Measurements from ENCODE around the gene LY9. TPM values are rescaled to one million over a fixed set of nuclear protein-coding genes. Genes with fewer than 3 reads are reported as not detected.

The LY9 gene
- not detected for total RNA-seq

GRCh38 chr1:160795951-160796383 is at the start of gene LY9:
TSS of gene LY9 (plus strand) at chr1:160796174. CDS start at chr1:160796188, 14 bp downstream.

DNA sequence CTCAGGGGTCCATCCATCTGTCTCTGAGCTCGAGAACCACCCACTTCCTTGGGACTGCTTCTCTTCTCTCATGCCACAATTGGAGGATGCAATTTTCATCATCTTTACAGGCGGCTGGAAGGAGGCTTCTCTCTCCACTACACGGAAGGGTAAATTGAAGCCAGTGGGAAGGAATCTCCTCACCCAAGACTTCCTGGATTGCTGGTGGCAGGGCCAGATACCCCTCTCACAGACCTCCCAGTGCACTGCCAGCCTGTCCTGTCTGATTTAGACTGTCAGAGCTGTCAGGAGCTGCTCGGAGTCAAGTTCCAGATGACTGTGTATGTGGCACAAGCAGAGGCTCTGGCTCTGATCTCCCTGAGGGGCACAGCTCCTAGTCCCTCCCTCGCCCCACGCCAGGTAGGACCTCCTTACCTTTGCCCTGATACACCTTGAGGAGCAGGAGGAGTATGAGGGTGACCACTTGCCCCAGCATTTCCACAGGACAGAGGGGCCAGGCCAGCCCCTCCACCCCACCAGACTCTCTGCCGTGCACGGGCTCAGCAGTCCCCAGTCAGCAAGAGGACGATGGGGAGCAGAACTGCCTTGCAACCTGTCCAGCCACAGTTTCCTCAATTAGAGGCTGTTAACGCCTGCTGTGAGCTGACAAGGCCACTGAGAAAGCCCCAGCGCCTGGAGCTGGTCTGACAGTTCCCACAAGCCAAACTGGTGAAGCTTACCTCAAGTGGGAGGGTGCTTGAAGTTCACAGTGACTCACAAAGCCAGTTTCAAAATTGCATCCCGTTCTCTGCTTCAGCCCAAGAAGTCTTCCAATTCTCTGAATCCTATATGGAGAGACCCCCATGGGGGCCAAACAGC is 66.5 kb downstream of the LY9 start, which contains the start of gene CD244:
Gene CD244, minus strand, starts transcription at position 685 of the 858 bp plus-strand sequence. Its CDS starts 210 bp downstream, at position 475.

Other genes with a start within 250 kb of the LY9 start
- not detected for gene CD84, start 216.7 kb upstream of the LY9 start, total RNA-seq
- not detected for gene SLAMF1, start 149.1 kb upstream of the LY9 start, total RNA-seq
- gene CD48, start 84.4 kb upstream of the LY9 start, total RNA-seq, result not detected
- gene SLAMF7, start 56.9 kb upstream of the LY9 start, total RNA-seq, result under 1 TPM in 1 of 2 donors, not detected in 1; 0.33 TPM
- gene CD244, start 66.7 kb downstream of the LY9 start, total RNA-seq, result under 1 TPM in 1 of 2 donors, not detected in 1; 0.33 TPM
- not detected for gene ITLN1, start 89.0 kb downstream of the LY9 start, total RNA-seq
- not detected for gene ITLN2, start 158.6 kb downstream of the LY9 start, total RNA-seq
- gene F11R, start 225.0 kb downstream of the LY9 start, total RNA-seq, result 10 to 100 TPM; 13.4 to 47.0 TPM
- 1 to 10 TPM; 2.7 to 6.9 TPM for gene TSTD1, start 242.8 kb downstream of the LY9 start, total RNA-seq
- 10 to 100 TPM; 75.0 to 92.9 TPM for gene USF1, start 249.8 kb downstream of the LY9 start, total RNA-seq